GM12892 (cell line): ENCODE results near the gene HIF3A.

Experiments
- DNase-seq: peaks from one replicate; pipeline ENCODE4 v3.0.0; 2011; ENCODE audit not compliant: insufficient read length
- FAIRE-seq: peaks from 2 replicates; lab custom pipeline; 2011; peaks lifted over from hg19 to GRCh38; lab: Jason Lieb, UNC
- POLR2A ChIP-seq: IDR thresholded peaks from 2 replicates; pipeline ENCODE4 v1.6.1; 2011; ENCODE audit warnings: low read depth, low read length, control low read depth
- POLR2AphosphoS5 ChIP-seq: IDR thresholded peaks from 2 replicates; pipeline ENCODE4 v1.6.1; 2011; ENCODE audit warnings: low read depth, low read length, control low read depth
- TAF1 ChIP-seq: IDR thresholded peaks from 2 replicates; pipeline ENCODE4 v1.6.1; 2011; ENCODE audit warnings: low read depth, mild to moderate bottlenecking, control low read depth, low read length, borderline replicate concordance

HIF3A gene

DNA sequence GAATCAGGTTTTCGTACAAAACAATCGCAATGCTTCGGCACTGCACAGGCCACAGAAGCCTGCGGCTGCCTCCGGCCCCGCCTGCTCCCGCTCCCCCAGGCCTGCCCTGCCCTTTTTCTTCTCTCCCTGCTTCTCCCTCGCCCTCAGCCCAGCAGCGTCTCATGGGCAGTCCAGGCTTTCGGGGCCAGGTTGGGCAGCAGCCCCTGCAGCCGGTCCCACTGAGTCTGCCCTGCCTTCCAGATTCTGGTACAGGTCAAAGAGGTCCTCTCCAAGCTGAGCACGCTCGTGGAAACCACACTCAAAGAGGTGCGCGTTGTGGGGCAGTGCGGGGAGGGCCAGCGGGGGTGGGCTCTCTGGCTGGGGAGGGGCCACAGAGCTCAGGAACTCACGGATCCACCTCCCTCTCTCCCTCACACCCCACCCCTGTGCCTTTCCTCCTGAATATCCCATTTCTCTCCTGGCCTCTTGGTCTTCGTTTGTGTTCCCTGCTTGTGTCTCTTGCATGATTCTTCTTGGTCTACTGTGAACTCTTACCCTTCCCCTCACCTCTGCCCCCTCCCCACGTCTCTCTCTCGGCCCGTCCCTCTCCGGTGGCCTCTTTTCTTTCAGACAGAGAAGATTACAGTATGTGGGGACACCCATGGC lies 86.5 kb downstream of the HIF3A start:
- FAIRE-seq (no peak), DNase-seq (no peak)
- TF ChIP-seq POLR2A (no peak), TAF1 (no peak), POLR2AphosphoS5 (no peak)

DNA sequence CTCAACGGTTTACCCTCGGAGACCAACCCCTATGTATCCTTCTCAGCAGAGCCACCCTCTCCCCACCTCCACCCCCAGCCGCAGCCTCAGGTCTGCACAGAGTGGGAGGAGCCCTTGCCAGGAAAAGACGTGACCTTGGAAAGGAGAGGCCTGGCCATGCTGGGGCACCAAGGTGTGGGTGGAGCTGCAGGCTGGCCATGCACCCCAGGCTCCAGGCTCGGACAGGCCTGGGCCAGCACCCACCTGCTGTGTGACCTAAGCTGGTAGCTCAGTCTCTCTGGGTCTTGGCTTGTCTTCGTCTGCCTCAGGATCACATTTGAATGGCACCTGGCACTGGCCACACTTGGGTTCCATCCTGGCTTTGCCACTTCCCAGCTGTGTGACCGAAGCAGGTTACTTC lies 87.0 kb downstream of the HIF3A start:
- FAIRE-seq (no peak), DNase-seq (no peak)
- no peak for TF ChIP-seq POLR2AphosphoS5

DNA sequence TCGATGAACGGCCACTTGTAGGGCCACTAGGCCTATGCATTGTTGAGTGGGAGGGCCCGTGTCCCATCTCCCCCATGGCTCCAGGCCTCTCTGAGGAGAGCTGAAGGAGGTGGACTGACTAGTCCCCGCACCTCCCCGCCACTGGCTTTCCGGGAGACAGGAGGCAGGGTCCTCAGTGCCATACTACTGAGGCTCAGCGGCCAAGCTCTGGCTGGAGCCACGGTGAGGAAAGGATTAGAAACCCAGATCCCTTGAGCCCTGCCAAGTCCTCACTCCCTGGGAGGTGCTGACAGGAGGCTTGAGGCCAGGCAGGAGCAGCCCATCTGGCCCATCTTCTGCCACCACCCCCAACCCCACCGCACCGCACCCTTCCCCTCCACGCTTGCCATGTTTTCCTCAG lies 87.6 kb downstream of the HIF3A start:
- no peak for TF ChIP-seq POLR2A
- no peak for FAIRE-seq
- DNase-seq = no peak

- FAIRE-seq = no peak
- DNase-seq = no peak
- no peak for TF ChIP-seq POLR2A
- TF ChIP-seq POLR2AphosphoS5 = no peak
- no peak for TF ChIP-seq TAF1
Measured at GRCh38 chr19:46385636-46386035, 88.8 kb downstream of the HIF3A start.

DNA sequence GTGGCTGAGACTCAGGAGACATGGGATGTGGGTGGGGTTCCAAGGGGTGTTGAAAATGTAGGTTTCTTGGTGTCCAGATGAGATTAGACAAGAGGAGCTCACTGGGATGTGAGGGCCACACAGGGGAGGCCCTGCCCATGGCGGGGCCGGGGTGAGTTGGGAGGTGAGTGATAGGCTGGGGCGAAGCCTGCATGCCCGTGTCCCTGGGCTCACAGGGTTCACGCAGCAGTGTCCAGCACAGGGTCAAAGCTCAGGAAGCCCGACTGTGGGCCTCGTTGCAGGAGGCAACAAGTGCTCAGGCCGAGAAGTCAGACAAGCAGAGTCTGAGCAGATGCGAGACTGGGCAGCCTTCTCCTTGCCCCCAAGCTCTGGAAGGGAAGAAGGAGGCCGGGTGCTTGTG lies 89.3 kb downstream of the HIF3A start:
- FAIRE-seq = no peak
- DNase-seq = no peak

DNA sequence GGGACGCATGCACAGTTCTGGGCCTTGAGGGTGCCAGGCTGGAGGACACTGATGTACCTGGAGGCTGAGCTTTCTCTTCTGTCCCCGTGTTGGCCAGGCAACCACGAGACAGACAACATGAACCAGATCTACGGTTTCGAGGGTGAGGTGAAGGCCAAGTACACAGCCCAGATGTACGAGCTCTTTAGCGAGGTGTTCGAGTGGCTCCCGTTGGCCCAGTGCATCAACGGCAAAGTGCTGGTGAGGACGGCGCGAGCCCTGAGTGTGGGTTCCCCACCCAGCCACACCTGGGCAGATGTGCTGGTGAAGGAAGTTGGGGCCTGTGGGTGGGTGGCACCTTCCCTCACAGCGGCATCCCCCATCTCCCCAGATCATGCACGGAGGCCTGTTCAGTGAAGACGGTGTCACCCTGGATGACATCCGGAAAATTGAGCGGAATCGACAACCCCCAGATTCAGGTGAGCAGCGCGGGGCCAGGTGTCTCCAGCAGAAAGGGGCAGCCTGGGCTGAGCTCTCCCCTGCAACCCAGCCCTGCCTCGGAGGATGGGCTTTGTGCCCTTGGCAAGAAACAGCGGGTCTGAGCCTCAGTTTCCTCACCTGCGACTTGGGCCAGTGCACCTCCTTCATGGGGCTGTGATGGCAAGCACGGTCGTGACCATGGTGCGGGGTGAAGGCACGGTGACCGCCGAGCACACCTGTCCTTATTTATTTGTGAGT lies 90.3 kb downstream of the HIF3A start:
- DNase-seq (no peak), FAIRE-seq (no peak)
- TF ChIP-seq POLR2A = no peak

More for the DNA sequence above, 89.3 kb downstream of the HIF3A start:
- TF ChIP-seq POLR2A (no peak), TAF1 (no peak)

GRCh38 chr19:46387713-46388130 lies 90.9 kb downstream of the HIF3A start:
- TF ChIP-seq POLR2AphosphoS5 (no peak), TAF1 (no peak), POLR2A (no peak)
- no peak for FAIRE-seq
- no peak for DNase-seq

GRCh38 chr19:46388311-46389095 lies 91.7 kb downstream of the HIF3A start:
- TF ChIP-seq POLR2A = no peak
- TF ChIP-seq POLR2AphosphoS5 = no peak
- no peak for TF ChIP-seq TAF1
- DNase-seq = no peak
- no peak for FAIRE-seq

GRCh38 chr19:46390121-46390858 lies 93.4 kb downstream of the HIF3A start:
- DNase-seq (no peak), FAIRE-seq (no peak)
- TF ChIP-seq POLR2AphosphoS5 (no peak), TAF1 (no peak), POLR2A (no peak)

GRCh38 chr19:46390866-46391265 lies 94.0 kb downstream of the HIF3A start:
- no peak for TF ChIP-seq POLR2AphosphoS5
- TF ChIP-seq POLR2A = no peak
- TF ChIP-seq TAF1 = no peak
- DNase-seq (no peak), FAIRE-seq (no peak)

- TF ChIP-seq POLR2A (no peak), TAF1 (no peak), POLR2AphosphoS5 (no peak)
- no peak for FAIRE-seq
- DNase-seq = no peak
Measured at GRCh38 chr19:46391296-46392251, 94.7 kb downstream of the HIF3A start.
